B cell (primary cell): Measurements from ENCODE around the gene SLC17A4.
A peak's percentile ranks its signal among the peaks of the same experiment; 100 is the strongest.

Experiments
- EZH2 ChIP-seq: IDR thresholded peaks from 2 replicates; pipeline ENCODE4 v1.6.1; 2012; ENCODE audit warnings: borderline replicate concordance, low read depth, mild to moderate bottlenecking, moderate library complexity, low read length; ENCODE audit not compliant: insufficient read depth, poor library complexity, severe bottlenecking
- TF ChIP-seq, protein P1 (sequence below): fragments of 200-600 bp; IDR thresholded peaks from one replicate; pipeline ENCODE4 v1.8.0; 2022; ENCODE audit warnings: antibody characterized with exemption, mild to moderate bottlenecking

DNA sequence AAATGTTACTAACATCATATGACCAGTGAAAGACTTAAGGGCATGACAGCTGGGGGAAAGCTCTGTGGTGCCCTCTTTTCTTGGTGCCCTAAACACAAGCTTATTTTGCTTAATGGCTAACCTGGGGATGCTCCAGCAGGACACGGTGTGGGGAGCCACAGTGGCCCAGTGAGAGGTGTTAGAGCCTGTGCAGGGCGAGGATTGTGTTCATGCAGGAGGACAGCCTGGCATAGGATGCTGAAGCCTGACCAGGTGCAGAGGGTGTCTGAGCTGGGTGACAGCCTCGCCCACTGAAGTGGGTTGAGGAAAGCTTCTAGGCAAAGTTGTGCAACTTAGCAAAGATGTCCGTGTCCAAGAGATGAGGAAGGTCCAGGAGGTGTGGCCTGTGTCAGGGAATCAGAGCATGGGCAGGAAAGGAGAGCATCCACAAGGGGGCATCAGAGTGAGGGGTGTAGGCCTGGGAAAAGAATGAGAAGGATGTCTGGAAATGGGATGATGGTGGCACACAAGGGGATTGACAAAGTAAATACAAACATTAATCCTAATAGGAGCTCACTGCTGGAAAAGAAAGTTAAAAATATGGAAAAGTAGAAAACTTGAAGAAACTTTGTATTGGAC, 33.9 kb downstream of the SLC17A4 start:
- TF ChIP-seq, protein P1, sequence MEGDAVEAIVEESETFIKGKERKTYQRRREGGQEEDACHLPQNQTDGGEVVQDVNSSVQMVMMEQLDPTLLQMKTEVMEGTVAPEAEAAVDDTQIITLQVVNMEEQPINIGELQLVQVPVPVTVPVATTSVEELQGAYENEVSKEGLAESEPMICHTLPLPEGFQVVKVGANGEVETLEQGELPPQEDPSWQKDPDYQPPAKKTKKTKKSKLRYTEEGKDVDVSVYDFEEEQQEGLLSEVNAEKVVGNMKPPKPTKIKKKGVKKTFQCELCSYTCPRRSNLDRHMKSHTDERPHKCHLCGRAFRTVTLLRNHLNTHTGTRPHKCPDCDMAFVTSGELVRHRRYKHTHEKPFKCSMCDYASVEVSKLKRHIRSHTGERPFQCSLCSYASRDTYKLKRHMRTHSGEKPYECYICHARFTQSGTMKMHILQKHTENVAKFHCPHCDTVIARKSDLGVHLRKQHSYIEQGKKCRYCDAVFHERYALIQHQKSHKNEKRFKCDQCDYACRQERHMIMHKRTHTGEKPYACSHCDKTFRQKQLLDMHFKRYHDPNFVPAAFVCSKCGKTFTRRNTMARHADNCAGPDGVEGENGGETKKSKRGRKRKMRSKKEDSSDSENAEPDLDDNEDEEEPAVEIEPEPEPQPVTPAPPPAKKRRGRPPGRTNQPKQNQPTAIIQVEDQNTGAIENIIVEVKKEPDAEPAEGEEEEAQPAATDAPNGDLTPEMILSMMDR, result peak; percentile 60
- no peak for TF ChIP-seq EZH2
